Left ventricle myocardium inferior (tissue), 1 donor: ENCODE results near the gene HNRNPF. TPM values are rescaled to one million over a fixed set of nuclear protein-coding genes. Genes with fewer than 3 reads are reported as not detected.

Source experiments
- DNase-seq: peaks from one replicate; pipeline ENCODE4 v3.0.0-alpha.2; 2020
- H3K27ac ChIP-seq: fragments of 200-600 bp; replicated peaks from 2 replicates; pipeline ENCODE4 v1.8.0; 2021
- H3K27me3 ChIP-seq: fragments of 200-600 bp; 2 replicates; pipeline ENCODE4 v1.8.0; 2021; ENCODE audit warnings: low read depth
- H3K36me3 ChIP-seq: fragments of 200-600 bp; 2 replicates; pipeline ENCODE4 v1.8.0; 2021
- H3K4me1 ChIP-seq: fragments of 200-600 bp; 2 replicates; pipeline ENCODE4 v1.8.0; 2021
- H3K4me3 ChIP-seq: fragments of 200-600 bp; 2 replicates; pipeline ENCODE4 v1.8.0; 2021; ENCODE audit warnings: mild to moderate bottlenecking, moderate library complexity
- H3K9me3 ChIP-seq: fragments of 200-600 bp; replicated peaks from 2 replicates; pipeline ENCODE4 v1.8.0; 2021
- intact Hi-C: fragments of 100-400 bp; cut with micrococcal nuclease; formaldehyde crosslinking; loops from one replicate; pipeline ENCODE4 v1.11.0; 2022
- total RNA-seq: library from RNA; stranded (reverse); fragmentation: NEBNext Ultra II Directional; extraction: Animal tissue kit (Norgen Biotek cat#: 25700); gene quantifications from one replicate; pipeline ENCODE4 v1.2.1, GENCODE V29; 2021
- TF ChIP-seq, protein P1 (sequence below): fragments of 200-600 bp; IDR thresholded peaks from 2 replicates; pipeline ENCODE4 v1.8.0; 2021; ENCODE audit warnings: antibody characterized with exemption, mild to moderate bottlenecking, borderline replicate concordance
- donor health status: DM: no; HTN: yes; CAD: no; lungs with severe emphysema.

The HNRNPF gene
- total RNA-seq, 1 donor from 2014 or later: 70.5 TPM

DNA sequence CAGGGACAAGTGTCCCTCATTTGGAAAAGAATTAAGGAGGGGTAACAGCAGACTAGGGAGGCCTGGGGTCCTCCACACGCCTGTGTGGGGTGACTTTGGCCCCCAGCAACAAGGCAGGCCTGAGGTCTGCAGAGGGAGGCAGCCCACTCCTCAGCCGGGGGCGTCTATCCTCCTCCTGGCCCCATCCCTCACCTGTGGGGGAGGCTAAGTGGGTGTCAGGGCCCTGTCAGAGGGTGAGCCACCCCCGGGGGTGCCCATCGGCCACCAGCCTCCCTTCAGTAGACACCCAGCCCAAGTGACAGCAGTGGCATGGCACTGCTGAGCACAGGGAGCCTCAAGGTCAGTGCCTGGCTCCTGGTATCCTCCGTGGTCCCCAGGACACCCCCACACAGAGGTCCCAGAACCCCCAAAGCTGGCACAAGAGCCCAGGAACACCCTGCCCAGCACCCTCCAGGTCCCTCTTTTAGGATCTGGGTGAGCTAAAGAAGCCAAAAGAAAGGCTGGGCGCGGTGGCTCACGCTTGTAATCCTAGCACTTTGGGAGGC, 38.2 kb downstream of the HNRNPF start:
- H3K27me3 ChIP-seq: no peaks in the 10 kb centered on the region
- intact Hi-C loops: no loop called here
- H3K4me1 ChIP-seq: peaks cover 11% of the 10 kb centered on the region
- H3K36me3 ChIP-seq: no peaks in the 10 kb centered on the region
- TF ChIP-seq, protein P1, sequence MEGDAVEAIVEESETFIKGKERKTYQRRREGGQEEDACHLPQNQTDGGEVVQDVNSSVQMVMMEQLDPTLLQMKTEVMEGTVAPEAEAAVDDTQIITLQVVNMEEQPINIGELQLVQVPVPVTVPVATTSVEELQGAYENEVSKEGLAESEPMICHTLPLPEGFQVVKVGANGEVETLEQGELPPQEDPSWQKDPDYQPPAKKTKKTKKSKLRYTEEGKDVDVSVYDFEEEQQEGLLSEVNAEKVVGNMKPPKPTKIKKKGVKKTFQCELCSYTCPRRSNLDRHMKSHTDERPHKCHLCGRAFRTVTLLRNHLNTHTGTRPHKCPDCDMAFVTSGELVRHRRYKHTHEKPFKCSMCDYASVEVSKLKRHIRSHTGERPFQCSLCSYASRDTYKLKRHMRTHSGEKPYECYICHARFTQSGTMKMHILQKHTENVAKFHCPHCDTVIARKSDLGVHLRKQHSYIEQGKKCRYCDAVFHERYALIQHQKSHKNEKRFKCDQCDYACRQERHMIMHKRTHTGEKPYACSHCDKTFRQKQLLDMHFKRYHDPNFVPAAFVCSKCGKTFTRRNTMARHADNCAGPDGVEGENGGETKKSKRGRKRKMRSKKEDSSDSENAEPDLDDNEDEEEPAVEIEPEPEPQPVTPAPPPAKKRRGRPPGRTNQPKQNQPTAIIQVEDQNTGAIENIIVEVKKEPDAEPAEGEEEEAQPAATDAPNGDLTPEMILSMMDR: no peak
- H3K4me3 ChIP-seq: no peak overlapping the region
- DNase-seq: no peak
- no peak overlapping the region for H3K27ac ChIP-seq
- H3K9me3 ChIP-seq: no peaks in the 10 kb centered on the region

DNA sequence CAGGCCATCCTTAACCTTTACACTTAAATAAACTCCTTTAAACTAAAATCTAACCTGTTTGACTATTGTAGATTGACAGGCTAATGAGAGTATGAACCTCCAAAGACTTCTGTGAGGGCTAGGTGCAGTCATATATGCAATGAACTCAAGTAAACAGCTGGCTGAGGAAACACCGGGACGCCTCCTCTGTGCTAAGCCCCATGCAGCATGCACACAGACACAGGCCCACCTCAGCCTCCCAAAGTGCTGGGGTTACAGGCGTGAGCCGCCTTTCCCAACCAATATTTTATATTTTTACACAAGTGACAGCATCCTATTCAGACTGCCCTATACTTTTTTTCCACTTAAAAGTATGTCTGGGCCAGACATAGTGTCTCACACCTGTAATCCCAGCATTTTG, 39.1 kb downstream of the HNRNPF start:
- Histone ChIP-seq H3K27me3 (no peaks in the 10 kb centered on the region), H3K4me3 (no peak overlapping the region), H3K9me3 (no peaks in the 10 kb centered on the region), H3K27ac (no peak overlapping the region), H3K4me1 (peaks cover 11% of the 10 kb centered on the region), H3K36me3 (no peaks in the 10 kb centered on the region)
- TF ChIP-seq, protein P1: no peak
- intact Hi-C loops: no loop called here
- DNase-seq: no peak

DNA sequence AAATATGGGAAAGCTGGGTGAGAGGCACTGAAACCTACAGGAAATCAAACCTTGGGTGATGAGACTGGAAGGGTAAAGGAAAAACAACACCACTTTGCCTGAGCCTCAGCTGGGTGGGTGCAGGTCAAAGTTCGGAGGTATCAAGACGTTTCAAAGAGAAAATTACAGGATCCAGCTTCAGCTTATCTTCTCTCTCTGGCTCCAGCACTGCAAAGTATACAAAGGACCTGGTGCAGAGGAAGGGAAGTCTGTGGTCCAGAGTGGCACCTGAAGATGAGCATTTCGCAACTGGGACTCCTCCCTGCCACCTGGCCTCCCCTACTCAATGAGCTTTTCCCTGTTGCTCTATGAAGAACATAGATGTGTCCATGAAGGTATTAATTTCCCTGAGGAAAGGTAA, 44.0 kb downstream of the HNRNPF start:
- H3K36me3 ChIP-seq: no peaks in the 10 kb centered on the region
- peaks cover 16% of the 10 kb centered on the region for H3K4me1 ChIP-seq
- H3K27ac ChIP-seq: no peak overlapping the region
- no peaks in the 10 kb centered on the region for H3K27me3 ChIP-seq
- DNase-seq: no peak
- no peak overlapping the region for H3K4me3 ChIP-seq
- TF ChIP-seq, protein P1: no peak
- no peaks in the 10 kb centered on the region for H3K9me3 ChIP-seq
- intact Hi-C loops: no loop called here

DNA sequence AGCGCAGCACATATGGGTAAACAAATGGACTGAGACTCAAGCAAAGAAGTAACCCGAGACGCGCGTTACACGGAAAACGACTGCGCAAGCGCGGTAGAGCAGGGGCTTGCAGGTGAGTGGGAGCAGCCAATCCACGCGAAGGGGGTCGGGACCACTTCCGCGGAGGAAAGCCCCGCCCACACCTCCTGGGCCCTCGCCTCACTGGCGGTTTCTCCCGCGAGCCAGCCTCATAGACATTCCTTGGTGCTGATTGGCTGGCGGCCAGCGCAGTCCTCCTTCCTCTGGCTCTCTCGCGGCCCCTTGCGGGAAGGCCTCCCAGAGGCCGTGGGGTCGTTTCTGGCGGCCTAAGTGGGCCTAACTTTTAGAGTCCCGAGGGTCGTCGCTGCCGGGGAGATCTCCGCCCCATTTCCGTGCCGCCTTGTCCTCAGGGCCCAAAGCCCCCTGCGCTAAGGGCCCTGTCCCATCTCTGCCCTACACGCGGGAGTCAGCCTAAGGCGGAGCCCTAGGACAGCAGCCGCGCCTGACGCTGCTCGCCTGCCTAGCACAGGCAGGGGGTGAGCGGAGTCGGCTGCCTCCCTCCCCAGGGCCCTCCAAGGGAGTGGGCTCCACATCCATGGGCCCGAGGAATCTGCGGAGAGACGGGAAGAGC, 46.7 kb downstream of the HNRNPF start:
- no peaks in the 10 kb centered on the region for H3K27me3 ChIP-seq
- peak; percentile 97 for DNase-seq
- H3K36me3 ChIP-seq: no peaks in the 10 kb centered on the region
- peak overlapping the region; percentile 67 for H3K27ac ChIP-seq
- peak overlapping the region; percentile 76 for H3K4me3 ChIP-seq
- TF ChIP-seq, protein P1: peak; percentile 59
- no peaks in the 10 kb centered on the region for H3K9me3 ChIP-seq
- intact Hi-C loops: no loop called here
- peaks cover 16% of the 10 kb centered on the region for H3K4me1 ChIP-seq

DNA sequence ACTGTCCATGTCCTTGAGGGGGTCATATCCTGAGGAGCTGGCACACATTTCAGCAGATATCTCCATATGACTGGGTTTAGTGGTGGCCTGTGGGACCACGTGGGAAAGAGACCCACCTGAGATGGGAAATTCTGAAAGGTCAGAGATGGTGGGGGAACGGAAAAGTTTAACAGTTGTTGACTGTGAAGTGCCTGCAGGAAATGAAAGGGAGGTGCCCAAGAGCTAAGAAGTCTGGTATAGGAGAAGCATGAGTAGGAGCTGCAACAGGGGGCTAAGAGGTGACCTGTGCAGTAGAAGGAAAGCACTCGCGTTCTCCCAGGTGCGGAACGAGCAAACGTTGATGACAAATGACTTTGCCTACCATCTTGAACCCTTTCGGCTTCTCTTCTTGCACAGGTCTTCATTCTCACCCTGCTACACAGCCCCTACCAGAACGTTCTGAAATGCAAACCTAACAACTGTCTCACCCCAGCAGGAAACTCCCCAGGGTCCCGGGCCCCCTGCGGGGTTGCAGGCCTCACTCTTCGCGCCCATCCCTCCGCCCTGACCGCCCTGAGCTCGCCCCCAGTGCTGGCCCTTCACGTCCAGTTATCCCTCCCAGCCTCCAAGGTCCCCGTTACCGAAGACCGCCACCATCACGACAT, 47.3 kb downstream of the HNRNPF start:
- H3K27ac ChIP-seq: peak overlapping the region; percentile 67
- intact Hi-C loops: no loop called here
- peak overlapping the region; percentile 76 for H3K4me3 ChIP-seq
- H3K9me3 ChIP-seq: no peaks in the 10 kb centered on the region
- H3K27me3 ChIP-seq: no peaks in the 10 kb centered on the region
- H3K4me1 ChIP-seq: peaks cover 16% of the 10 kb centered on the region
- TF ChIP-seq, protein P1: no peak
- no peak for DNase-seq
- H3K36me3 ChIP-seq: no peaks in the 10 kb centered on the region
